ENCODE data around the gene NFIB. TPM values are rescaled to one million over a fixed set of nuclear protein-coding genes. Genes with fewer than 3 reads are reported as not detected.

Gene NFIB
- total and polyA plus RNA-seq, 2 of the 13 experiments (the other 11 are each of a cell fraction or from before 2014, with no cell fraction given): 0.98 to 4.6 TPM

- in situ Hi-C loops (cut with HindIII; ENCODE audit: extremely low pct_ligation_motif_present, low pct_unique_long_range_greater_than_20kb) (no loop called here), intact Hi-C loops (cut with micrococcal nuclease; ENCODE audit: unreplicated experiment) (no loop called here)
- Histone ChIP-seq H3K4me1 (ENCODE audit: insufficient read depth, low read length) (peaks cover 24% of the 10 kb centered on the region; the same call in 1 of the 2 replicates), H3K4me2 (ENCODE audit: low read depth, low read length) (peak overlapping the region; percentile 59), H3K36me3 (replicated peaks in 1 of 2; ENCODE audit: control insufficient read depth in 1 of 2, insufficient read depth in 2 of 2, low read length in 2 of 2) (no peaks in the 10 kb centered on the region), H3K27me3 (ENCODE audit: control insufficient read depth in 1 of 2, insufficient read depth in 2 of 2, low read length in 2 of 2) (no peaks in the 10 kb centered on the region; a peak in 1 of 5 replicates), H3K9me3 (ENCODE audit: low read length) (no peaks in the 10 kb centered on the region), H3K9ac (ENCODE audit: insufficient read depth, low read depth, low read length) (no peak overlapping the region), H2AFZ (ENCODE audit: low read length) (no peak overlapping the region), H4K20me1 (ENCODE audit: insufficient read depth, low read length) (no peaks in the 10 kb centered on the region), H3K79me2 (ENCODE audit: insufficient read depth, low read length) (peaks cover 33% of the 10 kb centered on the region), H3K4me3 (replicated peaks in 1 of 3; ENCODE audit: insufficient read depth in 1 of 3, low read depth in 2 of 3, low read length in 3 of 3) (peak overlapping the region; percentile 72 to 80 (median 75); a peak in 4 of 6 replicates), H3K27ac (ENCODE audit: extremely low read length, insufficient read depth, low read length) (no peak overlapping the region)
- ChIA-PET POLR2A (no interaction called here), CTCF (ENCODE audit: low intra/inter-chr PET ratio, low total read pairs) (no interaction called here)
- no TSS peak for BruUV-seq (replicated peaks)
- ATAC-seq (no peak), DNase-seq (ENCODE audit: low spot score) (no peak), FAIRE-seq (no peak)
- TF ChIP-seq SRSF4 (IDR thresholded peaks at IDR 0.05; ENCODE audit: low read depth, low read length, poor library complexity, severe bottlenecking): no peak
- 1% methylated on average over 2 of the region's 2 CpGs for whole genome bisulfite sequencing (ENCODE audit: low lambda C conversion rate)
These were observed 2.6 kb downstream of the NFIB start for GRCh38 chr9:14311171-14311949.

- no TSS peak for BruUV-seq (replicated peaks)
- WGBS (ENCODE audit: low lambda C conversion rate): 34% methylated on average over 2 of the region's 2 CpGs
- H3K27ac ChIP-seq (ENCODE audit: extremely low read length, insufficient read depth, low read length): no peak overlapping the region
- no peak overlapping the region for H3K9ac ChIP-seq (ENCODE audit: insufficient read depth, low read depth, low read length)
- H3K79me2 ChIP-seq (ENCODE audit: insufficient read depth, low read length): peaks cover 33% of the 10 kb centered on the region
- 0 out of 6 replicates have a peak overlapping the region, but pooled peaks of 1 of the 3 experiments have one; percentile 8 for H3K4me3 ChIP-seq (replicated peaks in 1 of 3; ENCODE audit: insufficient read depth in 1 of 3, low read depth in 2 of 3, low read length in 3 of 3)
- no peaks in the 10 kb centered on the region for H3K36me3 ChIP-seq (replicated peaks in 1 of 2; ENCODE audit: control insufficient read depth in 1 of 2, insufficient read depth in 2 of 2, low read length in 2 of 2)
- intact Hi-C loops (cut with micrococcal nuclease; ENCODE audit: unreplicated experiment): no loop called here
- in situ Hi-C loops (cut with HindIII; ENCODE audit: extremely low pct_ligation_motif_present, low pct_unique_long_range_greater_than_20kb): no loop called here
- peaks cover 22% of the 10 kb centered on the region; the same call in 1 of the 2 replicates for H3K4me1 ChIP-seq (ENCODE audit: insufficient read depth, low read length)
- TF ChIP-seq NR3C1 (CRISPR knock-in tag; IDR thresholded peaks at IDR 0.05): no peak
- DNase-seq (ENCODE audit: low spot score) (no peak), FAIRE-seq (no peak), ATAC-seq (no peak)
- CTCF ChIA-PET (ENCODE audit: low intra/inter-chr PET ratio, low total read pairs): no interaction called here
- H3K9me3 ChIP-seq (ENCODE audit: low read length): no peaks in the 10 kb centered on the region
- peak overlapping the region; percentile 59; the same call in 1 of the 2 replicates for H3K4me2 ChIP-seq (ENCODE audit: low read depth, low read length)
- H2AFZ ChIP-seq (ENCODE audit: low read length): no peak overlapping the region
- no peaks in the 10 kb centered on the region; a peak in 1 of 5 replicates for H3K27me3 ChIP-seq (ENCODE audit: control insufficient read depth in 1 of 2, insufficient read depth in 2 of 2, low read length in 2 of 2)
- POLR2A ChIA-PET: no interaction called here
- no peaks in the 10 kb centered on the region for H4K20me1 ChIP-seq (ENCODE audit: insufficient read depth, low read length)
These were observed 3.6 kb downstream of the NFIB start for GRCh38 chr9:14310311-14310710.

Data from HepG2 (cell line).